ENCODE measurements around the gene B4GALT5. TPM values are rescaled to one million over a fixed set of nuclear protein-coding genes. Genes with fewer than 3 reads are reported as not detected.
A peak's percentile ranks its signal among the peaks of the same experiment; 100 is the strongest.
"Not testable (repeated sequence)": the region's sequence is repeated elsewhere in the genome, so short reads cannot be mapped to it uniquely, and the experiment has no call there.

B4GALT5 gene
- total RNA-seq (2014; rRNA removed; shearing (Covaris generic)): 27.1 and 41.7 TPM in 2 replicates
- polyA plus RNA-seq (2015; cell fraction: cytosol; rRNA removed): 42.3 and 52.9 TPM in 2 replicates
- polyA plus RNA-seq (2015; cell fraction: nucleus; rRNA removed): 23.5 and 24.7 TPM in 2 replicates

GRCh38 chr20:49713753-49714712 is at the start of gene B4GALT5:
B4GALT5 (minus strand) TSS chr20:49713878; CDS start chr20:49713690, 188 bp downstream.
- DNase-seq (ENCODE audit: low read depth): peak; percentile 79

- DNase-seq (ENCODE audit: low read depth): no peak
Measured at GRCh38 chr20:49762940-49763766, 49.5 kb upstream of the B4GALT5 start.

GRCh38 chr20:49761888-49762287 is 48.2 kb upstream of the B4GALT5 start:
- not testable (repeated sequence) for DNase-seq (ENCODE audit: low read depth)

GRCh38 chr20:49759266-49759950 is 45.7 kb upstream of the B4GALT5 start:
- DNase-seq (ENCODE audit: low read depth): no peak

GRCh38 chr20:49758781-49759180 is 45.1 kb upstream of the B4GALT5 start:
- no peak for DNase-seq (ENCODE audit: low read depth)

- DNase-seq (ENCODE audit: low read depth): no peak
Measured at GRCh38 chr20:49757597-49757996, 43.9 kb upstream of the B4GALT5 start.

GRCh38 chr20:49756241-49756640 is 42.6 kb upstream of the B4GALT5 start:
- DNase-seq (ENCODE audit: low read depth): no peak

- no peak for DNase-seq (ENCODE audit: low read depth)
Measured at GRCh38 chr20:49754596-49754995, 40.9 kb upstream of the B4GALT5 start.

GRCh38 chr20:49753133-49753532 is 39.5 kb upstream of the B4GALT5 start:
- peak; percentile 33 for DNase-seq (ENCODE audit: low read depth)

- no peak for DNase-seq (ENCODE audit: low read depth)
Measured at GRCh38 chr20:49752201-49752903, 38.7 kb upstream of the B4GALT5 start.

GRCh38 chr20:49751397-49751736 is 37.7 kb upstream of the B4GALT5 start:
- DNase-seq (ENCODE audit: low read depth): no peak

- no peak for DNase-seq (ENCODE audit: low read depth)
Measured at GRCh38 chr20:49750611-49751396, 37.1 kb upstream of the B4GALT5 start.

- DNase-seq (ENCODE audit: low read depth): no peak
Measured at GRCh38 chr20:49749625-49750024, 35.9 kb upstream of the B4GALT5 start.

- DNase-seq (ENCODE audit: low read depth): no peak
Measured at GRCh38 chr20:49748525-49748838, 34.8 kb upstream of the B4GALT5 start.

- DNase-seq (ENCODE audit: low read depth): peak; percentile 20
Measured at GRCh38 chr20:49747707-49748524, 34.2 kb upstream of the B4GALT5 start.

GRCh38 chr20:49742948-49743347 is 29.3 kb upstream of the B4GALT5 start:
- no peak for DNase-seq (ENCODE audit: low read depth)

- no peak for DNase-seq (ENCODE audit: low read depth)
Measured at GRCh38 chr20:49741977-49742376, 28.3 kb upstream of the B4GALT5 start.

- DNase-seq (ENCODE audit: low read depth): no peak
Measured at GRCh38 chr20:49740807-49741206, 27.1 kb upstream of the B4GALT5 start.

- DNase-seq (ENCODE audit: low read depth): no peak
Measured at GRCh38 chr20:49739042-49739441, 25.4 kb upstream of the B4GALT5 start.

All from HT1080 (cell line).